ENCODE data around the gene NHLRC4.

The NHLRC4 gene

GRCh38 chr16:606656-607307, 40.0 kb downstream of the NHLRC4 start:
- no peak for DNase-seq

GRCh38 chr16:608019-608418, 41.2 kb downstream of the NHLRC4 start:
- no peak for DNase-seq

DNA sequence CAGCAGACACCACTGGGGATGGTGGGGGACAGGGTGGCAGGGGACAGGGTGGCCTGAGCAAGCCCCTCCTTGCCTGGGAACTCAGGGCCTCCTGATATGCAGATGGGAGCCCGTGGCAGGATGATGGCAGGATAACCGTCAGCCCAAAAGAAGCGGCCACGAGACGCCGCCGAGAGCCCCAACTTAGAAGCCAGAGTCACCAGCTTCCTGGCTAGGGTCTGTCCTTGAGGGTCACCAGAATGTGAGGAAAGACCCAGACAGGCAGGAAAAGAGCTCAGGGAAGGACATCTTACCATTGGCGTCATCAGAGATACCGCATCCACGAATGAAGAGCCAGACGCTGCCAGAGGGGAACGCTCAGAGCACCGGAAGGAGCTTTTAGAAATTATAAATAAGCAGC, 42.5 kb downstream of the NHLRC4 start:
- no peak for DNase-seq

- no peak for DNase-seq
These were observed 43.2 kb downstream of the NHLRC4 start for GRCh38 chr16:609984-610383.

DNA sequence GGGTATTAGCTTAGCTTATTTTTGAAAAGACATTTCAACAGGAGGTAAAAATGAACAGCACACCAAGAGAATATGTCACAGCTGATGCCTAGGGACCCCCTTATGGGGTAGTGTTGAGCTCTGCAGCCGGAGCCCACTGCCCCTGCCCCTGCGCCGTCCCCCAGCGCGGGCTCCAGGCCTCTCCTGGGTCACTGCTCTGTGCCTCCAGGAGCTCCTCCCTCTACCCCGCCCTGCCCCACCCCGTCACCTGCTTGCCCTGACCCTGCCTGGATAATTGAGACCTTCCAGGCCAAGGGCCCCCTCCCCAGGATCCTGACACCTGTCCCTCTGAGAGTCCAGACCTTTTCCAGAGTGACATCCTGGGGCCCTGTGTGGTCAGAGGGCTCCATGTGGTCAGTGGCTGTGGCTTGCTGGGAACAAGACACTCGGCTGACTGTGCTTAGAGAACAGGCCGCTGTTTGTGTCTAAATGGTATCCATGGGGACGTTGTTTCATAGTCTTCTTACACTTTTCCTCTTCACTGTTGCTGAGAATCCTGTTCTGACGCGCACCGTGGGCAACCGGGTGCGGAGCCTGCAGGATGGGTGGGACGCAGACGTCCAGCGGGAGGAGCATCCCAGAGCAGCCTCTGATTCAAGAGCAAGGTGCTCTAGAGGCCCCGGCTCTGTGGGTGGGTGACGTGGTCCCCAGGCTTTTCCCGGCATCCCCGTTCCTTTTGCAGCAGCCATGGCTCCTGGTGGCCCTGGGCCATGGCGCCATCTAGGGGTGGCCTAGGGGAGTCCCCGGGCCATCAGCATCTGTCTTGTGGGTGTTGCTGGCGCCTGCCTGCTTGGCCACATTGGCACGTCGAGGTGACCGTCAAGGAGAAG, 43.9 kb downstream of the NHLRC4 start:
- peak; percentile 38 for DNase-seq

DNA sequence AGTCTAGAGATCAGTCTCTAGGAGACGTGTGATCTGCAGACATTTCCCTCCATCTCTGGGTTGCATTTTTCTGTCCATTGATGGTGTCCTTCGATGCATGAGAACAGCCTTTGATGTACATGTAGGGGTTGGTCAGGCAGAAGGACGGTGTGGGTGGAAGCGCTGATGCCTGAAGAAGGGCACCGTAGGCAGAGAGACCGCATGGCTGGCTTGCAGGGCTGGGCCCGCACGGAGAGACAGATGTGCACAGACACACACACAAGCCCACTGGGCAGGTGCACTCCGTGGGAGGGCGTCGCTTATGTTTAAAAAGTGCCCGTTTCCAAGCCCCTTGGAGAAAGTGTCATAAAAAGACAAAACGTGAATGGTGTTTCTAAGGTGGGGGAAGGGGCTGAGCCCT, 48.3 kb downstream of the NHLRC4 start:
- DNase-seq, result no peak

- DNase-seq, result no peak
These were observed 50.2 kb downstream of the NHLRC4 start for GRCh38 chr16:616733-617586.

DNA sequence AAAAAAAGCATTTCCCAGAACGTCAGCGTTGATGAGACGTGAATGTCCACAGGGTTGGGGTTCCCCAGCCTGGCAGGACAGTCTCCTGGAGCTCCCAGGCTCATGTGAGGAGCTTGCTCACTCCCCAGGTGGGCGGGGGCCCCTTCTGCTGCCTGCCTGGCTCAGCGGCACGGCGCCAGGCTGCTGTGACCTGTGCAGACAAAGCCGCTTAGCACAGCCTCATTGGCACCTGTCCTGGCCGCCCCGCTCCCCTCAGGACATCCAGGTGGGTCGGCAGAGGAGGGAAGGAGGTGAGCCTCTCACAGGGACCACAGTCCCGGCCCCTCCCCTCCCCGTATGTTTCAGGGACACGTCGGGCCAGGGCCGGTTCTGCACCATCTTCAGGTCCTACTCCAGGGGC, 51.0 kb downstream of the NHLRC4 start:
- DNase-seq, result no peak

Measured in CD4-positive, alpha-beta T cell treated with Interferon gamma for 1 hour (primary cell).